ENCODE results near the gene ADGRA1.

Gene ADGRA1

GRCh38 chr10:133070810-133071209, 16.9 kb upstream of the ADGRA1 start:
- intact Hi-C loops (cut with DNase I), result no loop called here
- peak in 1 of 42 donors; percentile 1 for DNase-seq

- peak in 1 of 42 donors; percentile 1 for DNase-seq
- intact Hi-C loops (cut with DNase I), result no loop called here
Measured at GRCh38 chr10:133071733-133072132, 16.0 kb upstream of the ADGRA1 start.

GRCh38 chr10:133072196-133072595, 15.5 kb upstream of the ADGRA1 start:
- intact Hi-C loops (cut with DNase I), result no loop called here
- peak in 1 of 42 donors; percentile 6 for DNase-seq

GRCh38 chr10:133072720-133073390, 14.9 kb upstream of the ADGRA1 start:
- DNase-seq, result peak in 3 of 42 donors; percentile 5 to 50 (median 26)
- intact Hi-C loops (cut with DNase I), result no loop called here

- DNase-seq, result no peak
- intact Hi-C loops (cut with DNase I), result no loop called here
Measured at GRCh38 chr10:133075346-133076137, 12.2 kb upstream of the ADGRA1 start.

- intact Hi-C loops (cut with DNase I), result no loop called here
- DNase-seq, result no peak
Measured at GRCh38 chr10:133076274-133077038, 11.3 kb upstream of the ADGRA1 start.

- DNase-seq, result no peak
- intact Hi-C loops (cut with DNase I), result no loop called here
Measured at GRCh38 chr10:133079836-133080682, 7.7 kb upstream of the ADGRA1 start.

GRCh38 chr10:133080683-133081040, 7.1 kb upstream of the ADGRA1 start:
- intact Hi-C loops (cut with DNase I), result no loop called here
- DNase-seq, result no peak

GRCh38 chr10:133081636-133082035, 6.1 kb upstream of the ADGRA1 start:
- intact Hi-C loops (cut with DNase I), result no loop called here
- DNase-seq, result no peak

- intact Hi-C loops (cut with DNase I), result no loop called here
- DNase-seq, result peak in 1 of 42 donors; percentile 35
Measured at GRCh38 chr10:133082685-133083421, 4.9 kb upstream of the ADGRA1 start.

GRCh38 chr10:133083422-133084100, 4.2 kb upstream of the ADGRA1 start:
- intact Hi-C loops (cut with DNase I), result no loop called here
- no peak for DNase-seq

- intact Hi-C loops (cut with DNase I), result no loop called here
Measured at GRCh38 chr10:133084491-133084890, 3.2 kb upstream of the ADGRA1 start.

GRCh38 chr10:133085251-133086125, 2.2 kb upstream of the ADGRA1 start:
- no peak for DNase-seq
- intact Hi-C loops (cut with DNase I), result no loop called here

More at GRCh38 chr10:133084491-133084890, 3.2 kb upstream of the ADGRA1 start:
- DNase-seq, result no peak

GRCh38 chr10:133086247-133086646, 1.5 kb upstream of the ADGRA1 start:
- no peak for DNase-seq
- intact Hi-C loops (cut with DNase I), result no loop called here

GRCh38 chr10:133087045-133087678, 562 bp upstream of the ADGRA1 start:
- intact Hi-C loops (cut with DNase I), result no loop called here

More at GRCh38 chr10:133087045-133087678, 562 bp upstream of the ADGRA1 start:
- DNase-seq, result no peak
